ENCODE data around the gene SPIN2B. TPM values are rescaled to one million over a fixed set of nuclear protein-coding genes. Genes with fewer than 3 reads are reported as not detected.

The SPIN2B gene
- total RNA-seq: 4.1 and 7.7 TPM in 2 replicates

GRCh38 chrX:57121162-57121755 is at the start of gene SPIN2B:
Gene SPIN2B (minus strand): TSS chrX:57121548.

DNA sequence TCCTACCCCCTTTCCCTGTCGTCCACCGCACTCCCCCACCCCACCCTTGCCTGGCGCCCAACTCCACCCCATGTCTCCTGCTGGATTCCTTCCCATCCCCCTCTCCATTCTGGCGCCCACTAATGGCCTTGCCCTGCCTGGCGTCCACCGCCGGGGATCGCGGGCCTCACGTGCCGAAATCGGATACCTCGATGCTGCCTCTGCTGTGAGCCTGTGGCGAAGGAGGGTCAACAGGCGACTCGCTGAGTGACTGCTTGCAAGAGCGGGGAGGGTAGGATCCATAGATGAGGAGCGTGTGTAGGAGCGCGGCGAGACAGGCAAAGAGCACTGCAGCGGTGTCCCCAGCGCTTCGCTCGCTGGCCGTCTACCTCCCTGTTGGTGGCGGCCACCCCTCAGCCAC is 15.7 kb upstream of the SPIN2B start, which contains the start of gene SPIN2A:
SPIN2A (minus strand) TSS at position 325 of the 400 bp plus-strand sequence. CDS start 800 bp downstream, outside the sequence.

Other genes with a start within 250 kb of the SPIN2B start
- 1.9 and 3.2 TPM in 2 replicates for gene SPIN3, start 126.0 kb downstream of the SPIN2B start, total RNA-seq
- gene SPIN2A, start 15.8 kb upstream of the SPIN2B start, total RNA-seq: not detected in 2 replicates
- gene FAAH2, start 165.2 kb upstream of the SPIN2B start, total RNA-seq: 1.7 TPM in 2 replicates

All from hair follicular keratinocyte (primary cell).